ENCODE results near the gene DGKH.

The DGKH gene

DNA sequence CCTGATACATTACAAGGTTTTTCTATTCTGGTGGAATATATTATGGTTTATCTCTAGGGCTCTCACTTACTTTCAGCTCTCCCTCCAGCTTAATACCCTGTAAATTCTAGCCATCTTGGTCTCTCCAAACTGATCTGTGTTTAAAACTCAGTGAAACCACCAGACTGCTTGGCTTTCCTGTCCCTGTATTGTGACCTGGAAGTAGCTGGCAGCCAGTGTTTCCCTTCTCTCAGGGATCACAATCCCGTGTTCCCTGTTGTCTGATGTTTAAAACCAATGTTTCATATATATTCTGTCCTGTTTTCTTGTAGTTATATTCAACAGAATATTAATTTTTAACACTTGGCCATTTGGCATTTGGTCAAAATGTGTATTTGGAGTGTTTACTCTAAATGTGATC lies 231.5 kb downstream of the DGKH start:
- DNase-seq (ENCODE audit: extremely low spot score), result no peak
- ChIA-PET CTCF (interaction anchor here (2.0 kb wide), 1 partner anchor 16 kb away, joined by 6 read pairs; no protein-coding TSS in a partner anchor), POLR2A (no interaction called here)
- TF ChIP-seq, protein P1, sequence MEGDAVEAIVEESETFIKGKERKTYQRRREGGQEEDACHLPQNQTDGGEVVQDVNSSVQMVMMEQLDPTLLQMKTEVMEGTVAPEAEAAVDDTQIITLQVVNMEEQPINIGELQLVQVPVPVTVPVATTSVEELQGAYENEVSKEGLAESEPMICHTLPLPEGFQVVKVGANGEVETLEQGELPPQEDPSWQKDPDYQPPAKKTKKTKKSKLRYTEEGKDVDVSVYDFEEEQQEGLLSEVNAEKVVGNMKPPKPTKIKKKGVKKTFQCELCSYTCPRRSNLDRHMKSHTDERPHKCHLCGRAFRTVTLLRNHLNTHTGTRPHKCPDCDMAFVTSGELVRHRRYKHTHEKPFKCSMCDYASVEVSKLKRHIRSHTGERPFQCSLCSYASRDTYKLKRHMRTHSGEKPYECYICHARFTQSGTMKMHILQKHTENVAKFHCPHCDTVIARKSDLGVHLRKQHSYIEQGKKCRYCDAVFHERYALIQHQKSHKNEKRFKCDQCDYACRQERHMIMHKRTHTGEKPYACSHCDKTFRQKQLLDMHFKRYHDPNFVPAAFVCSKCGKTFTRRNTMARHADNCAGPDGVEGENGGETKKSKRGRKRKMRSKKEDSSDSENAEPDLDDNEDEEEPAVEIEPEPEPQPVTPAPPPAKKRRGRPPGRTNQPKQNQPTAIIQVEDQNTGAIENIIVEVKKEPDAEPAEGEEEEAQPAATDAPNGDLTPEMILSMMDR (IDR thresholded peaks at IDR 0.05; ENCODE audit: control extremely low read depth, extremely low read depth, low read depth, missing control alignments), result no peak

DNA sequence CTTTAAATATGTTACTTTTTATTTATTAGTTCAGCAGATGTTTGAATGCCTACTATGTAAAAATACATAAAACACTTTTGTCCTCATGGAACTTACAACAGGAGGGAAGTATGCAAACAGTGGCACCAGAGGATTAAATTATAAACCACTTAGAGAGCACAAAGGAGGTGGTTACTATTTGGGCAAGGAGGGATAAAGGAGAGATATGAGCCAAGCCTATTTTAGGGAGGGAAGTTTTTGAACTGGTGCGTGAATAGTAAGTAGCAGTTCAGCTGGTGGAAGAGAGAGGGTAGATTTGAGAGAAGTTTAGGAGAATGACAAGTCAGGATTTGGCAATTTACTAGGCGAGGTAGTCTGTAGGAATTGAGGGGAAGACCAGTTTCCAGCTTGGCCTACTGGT lies 232.1 kb downstream of the DGKH start:
- TF ChIP-seq, protein P1 (IDR thresholded peaks at IDR 0.05; ENCODE audit: control extremely low read depth, extremely low read depth, low read depth, missing control alignments), result no peak
- CTCF ChIA-PET, result interaction anchor here (1.6 to 2.0 kb wide), 2 partner anchors 14 to 16 kb away, joined by 3 to 6 read pairs; no protein-coding TSS in a partner anchor
- DNase-seq (ENCODE audit: extremely low spot score), result no peak

DNA sequence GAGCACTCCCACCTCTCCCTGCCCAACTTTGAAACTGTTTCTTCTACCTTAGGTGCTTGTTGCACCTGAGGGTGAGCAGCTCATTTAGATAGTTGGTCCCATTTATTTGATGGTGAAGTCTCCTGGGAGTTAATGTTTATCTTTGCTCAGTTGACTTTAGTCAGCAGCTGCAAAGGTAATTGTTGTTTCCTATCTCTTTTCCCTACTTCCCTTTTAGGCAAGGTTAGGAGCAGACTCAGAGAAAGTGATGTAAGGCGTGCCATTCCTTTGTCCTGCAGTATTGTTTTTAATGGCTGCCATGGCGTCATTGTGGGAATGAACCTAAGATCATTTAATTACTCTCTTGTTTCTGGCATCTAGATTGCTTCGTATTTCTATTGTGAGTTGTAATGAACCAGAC lies 235.1 kb downstream of the DGKH start:
- TF ChIP-seq, protein P1 (IDR thresholded peaks at IDR 0.05; ENCODE audit: control extremely low read depth, extremely low read depth, low read depth, missing control alignments), result no peak
- DNase-seq (ENCODE audit: extremely low spot score), result no peak
- POLR2A ChIA-PET, result no interaction called here
- CTCF ChIA-PET, result no interaction called here

More for the DNA sequence above, 232.1 kb downstream of the DGKH start:
- POLR2A ChIA-PET, result no interaction called here

DNA sequence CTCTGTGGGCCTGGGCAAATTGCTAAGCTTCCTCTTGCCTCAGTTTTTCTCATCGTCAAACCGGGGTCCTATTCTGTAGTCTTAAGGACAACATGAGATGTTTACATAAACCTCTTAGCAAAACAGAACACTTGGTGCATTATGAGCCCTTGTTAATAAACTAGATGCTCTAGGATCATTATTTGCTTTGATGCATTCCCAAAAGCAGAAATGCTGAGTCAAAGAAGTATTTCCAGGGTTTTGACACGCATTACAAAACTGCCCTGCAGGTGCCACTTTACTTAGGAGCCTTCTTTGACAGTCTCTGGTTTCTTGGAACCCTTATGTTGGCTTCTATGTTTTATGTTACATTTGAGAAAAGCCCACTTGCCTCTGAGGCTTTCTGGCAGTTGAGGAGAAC lies 235.6 kb downstream of the DGKH start:
- no peak for DNase-seq (ENCODE audit: extremely low spot score)
- POLR2A ChIA-PET, result no interaction called here
- TF ChIP-seq, protein P1 (IDR thresholded peaks at IDR 0.05; ENCODE audit: control extremely low read depth, extremely low read depth, low read depth, missing control alignments), result no peak
- CTCF ChIA-PET, result no interaction called here
